HEK293 (cell line): ENCODE measurements around the gene ENTREP1.

Experiments used
- CTCF ChIA-PET: fragments of 350-600 bp; formaldehyde crosslinking; extraction: SDS; loops from one replicate; lab custom pipeline; 2021; ENCODE audit warnings: antibody characterized with exemption; lab: Yijun Ruan, JAX
- POLR2A ChIA-PET: fragments of 300-600 bp; formaldehyde crosslinking; extraction: SDS; loops from one replicate; lab custom pipeline; 2020; ENCODE audit warnings: antibody characterized with exemption, inconsistent platforms; lab: Yijun Ruan, JAX
- H3K27ac ChIP-seq: fragments of 200-500 bp; sonication (Bioruptor generic); 2 replicates; pipeline ENCODE4 v1.5.1; 2014; ENCODE audit warnings: low read depth, low read length, control low read depth, inconsistent platforms; ENCODE audit errors: extremely low read depth
- H3K36me3 ChIP-seq, 2 experiments: fragments of 200-500 bp in 1 of 2; sonication (Bioruptor generic) in 1 of 2; 1 replicate in 1 of 2; 2 replicates in 1 of 2; pipeline ENCODE4 v1.5.1; 2014 to 2017; ENCODE audit warnings: inconsistent platforms in 2 of 2, low read length in 2 of 2; ENCODE audit not compliant: control insufficient read depth in 2 of 2, insufficient read depth in 1 of 2
- H3K4me1 ChIP-seq: fragments of 200-500 bp; sonication (Bioruptor generic); 2 replicates; pipeline ENCODE4 v1.5.1; 2014; ENCODE audit warnings: mild to moderate bottlenecking, low read length, inconsistent platforms; ENCODE audit not compliant: control insufficient read depth, insufficient read depth
- H3K4me3 ChIP-seq: 2 replicates; pipeline ENCODE4 v1.5.1; 2011; ENCODE audit warnings: low read depth, mild to moderate bottlenecking, control low read depth, low read length, moderate library complexity
- H3K9me3 ChIP-seq: fragments of 200-500 bp; sonication (Bioruptor generic); 2 replicates; pipeline ENCODE4 v1.5.1; 2014; ENCODE audit warnings: low read depth, low read length, inconsistent platforms; ENCODE audit not compliant: control insufficient read depth, insufficient read depth
- BCL6B ChIP-seq: fragments of 450-650 bp; formaldehyde crosslinking; IDR thresholded peaks from 2 replicates; pipeline ENCODE4 v1.5.1; 2017; ENCODE audit warnings: missing biosample characterization, missing genetic modification characterization
- FEZF1 ChIP-seq: fragments of 450-650 bp; formaldehyde crosslinking; IDR thresholded peaks from 2 replicates; pipeline ENCODE4 v1.5.1; 2016; ENCODE audit warnings: missing biosample characterization, missing genetic modification characterization
- INSM2 ChIP-seq: fragments of 450-650 bp; formaldehyde crosslinking; IDR thresholded peaks from 2 replicates; pipeline ENCODE4 v1.5.1; 2016; ENCODE audit warnings: missing biosample characterization, missing genetic modification characterization
- PRDM6 ChIP-seq: fragments of 450-650 bp; formaldehyde crosslinking; IDR thresholded peaks from 2 replicates; pipeline ENCODE4 v1.5.1; 2017; ENCODE audit warnings: missing biosample characterization, missing genetic modification characterization
- ZBTB17 ChIP-seq: fragments of 450-650 bp; formaldehyde crosslinking; IDR thresholded peaks from 2 replicates; pipeline ENCODE4 v1.5.1; 2016; ENCODE audit warnings: missing biosample characterization, missing genetic modification characterization
- ZBTB48 ChIP-seq: fragments of 450-650 bp; formaldehyde crosslinking; IDR thresholded peaks from 2 replicates; pipeline ENCODE4 v1.5.1; 2016; ENCODE audit warnings: missing biosample characterization, missing genetic modification characterization
- ZBTB49 ChIP-seq: fragments of 450-650 bp; formaldehyde crosslinking; IDR thresholded peaks from 2 replicates; pipeline ENCODE4 v1.5.1; 2016; ENCODE audit warnings: missing biosample characterization, missing genetic modification characterization, low read depth
- ZNF138 ChIP-seq: fragments of 450-650 bp; formaldehyde crosslinking; IDR thresholded peaks from 2 replicates; pipeline ENCODE4 v1.5.1; 2016; ENCODE audit warnings: missing biosample characterization, missing genetic modification characterization, borderline replicate concordance
- ZNF148 ChIP-seq: fragments of 450-650 bp; formaldehyde crosslinking; IDR thresholded peaks from 2 replicates; pipeline ENCODE4 v1.5.0; 2017; ENCODE audit warnings: missing biosample characterization, missing genetic modification characterization, borderline replicate concordance
- ZNF423 ChIP-seq: fragments of 450-650 bp; formaldehyde crosslinking; IDR thresholded peaks from 2 replicates; pipeline ENCODE4 v1.5.1; 2016; ENCODE audit warnings: missing biosample characterization, missing genetic modification characterization
- ZNF473 ChIP-seq: fragments of 450-650 bp; formaldehyde crosslinking; IDR thresholded peaks from 2 replicates; pipeline ENCODE4 v1.5.1; 2017; ENCODE audit warnings: missing biosample characterization, missing genetic modification characterization
- ZSCAN4 ChIP-seq: fragments of 450-650 bp; formaldehyde crosslinking; IDR thresholded peaks from 2 replicates; pipeline ENCODE4 v1.5.1; 2017; ENCODE audit warnings: missing biosample characterization, missing genetic modification characterization

ENTREP1 gene

GRCh38 chr9:69379270-69379982 is 54.4 kb downstream of the ENTREP1 start (continued):
- TF ChIP-seq ZSCAN4 (tag by site-specific recombination), result no peak

GRCh38 chr9:69380301-69380700 is 55.3 kb downstream of the ENTREP1 start:
- Histone ChIP-seq H3K4me1 (peaks cover 16% of the 10 kb centered on the region), H3K36me3 (no peaks in the 10 kb centered on the region), H3K4me3 (no peak overlapping the region), H3K9me3 (no peaks in the 10 kb centered on the region), H3K27ac (no peak overlapping the region)
- TF ChIP-seq ZNF423 (tag by site-specific recombination) (no peak), FEZF1 (tag by site-specific recombination) (0 out of 2 replicates have a peak, but pooled peaks have one; percentile 12), PRDM6 (tag by site-specific recombination) (peak; percentile 43; the same call in 1 of the 2 replicates)
- CTCF ChIA-PET, result no interaction called here
- POLR2A ChIA-PET, result no interaction called here

- no peak overlapping the region for H3K4me3 ChIP-seq
- no peaks in the 10 kb centered on the region for H3K9me3 ChIP-seq
- peaks cover 16% of the 10 kb centered on the region for H3K4me1 ChIP-seq
- ChIA-PET CTCF (no interaction called here), POLR2A (no interaction called here)
- no peak for TF ChIP-seq ZNF148 (tag by site-specific recombination)
- TF ChIP-seq ZBTB49, result no peak
- no peak for TF ChIP-seq BCL6B
- no peak for TF ChIP-seq ZNF473 (tag by site-specific recombination)
- no peak for TF ChIP-seq ZBTB48 (tag by site-specific recombination)
- no peak for TF ChIP-seq ZNF138 (tag by site-specific recombination)
- no peak for TF ChIP-seq ZBTB17 (tag by site-specific recombination)
- no peak for TF ChIP-seq INSM2
- H3K27ac ChIP-seq, result no peak overlapping the region
- H3K36me3 ChIP-seq, result no peaks in the 10 kb centered on the region
These were observed 55.8 kb downstream of the ENTREP1 start for GRCh38 chr9:69380811-69381210.
